Naive B cell (primary cell): ENCODE measurements around the gene CCL2. TPM values are rescaled to one million over a fixed set of nuclear protein-coding genes. Genes with fewer than 3 reads are reported as not detected.

Experiments
- ATAC-seq, 2 donors: fragments of 150-1000 bp; cut with Tn5 transposase; 2 replicates each; pipeline ENCODE4 v1.10.0; 2021; ENCODE audit warnings: low read depth in 2 of 2, mild to moderate bottlenecking in 2 of 2, moderate library complexity in 2 of 2
- DNase-seq: peaks from one replicate; pipeline ENCODE4 v3.0.0; 2022
- H3K27ac Mint-ChIP-seq, 6 donors: one replicate each; pipeline ENCODE4 v1.8.0; 2020 to 2022; ENCODE audit warnings: mild to moderate bottlenecking in 6 of 6, mixed read lengths in 6 of 6, moderate library complexity in 5 of 6, inconsistent platforms in 2 of 6
- H3K27me3 Mint-ChIP-seq, 3 donors: one replicate each; pipeline ENCODE4 v1.8.0; 2021 to 2022; ENCODE audit warnings: mixed read lengths in 3 of 3, mild to moderate bottlenecking in 1 of 3
- H3K36me3 Mint-ChIP-seq, 2 donors: one replicate each; pipeline ENCODE4 v1.8.0; 2020 to 2022; ENCODE audit warnings: mixed read lengths in 2 of 2, inconsistent platforms in 1 of 2, mild to moderate bottlenecking in 1 of 2
- H3K4me1 Mint-ChIP-seq, 3 donors: one replicate each; pipeline ENCODE4 v1.8.0; 2020 to 2022; ENCODE audit warnings: mixed read lengths in 3 of 3, inconsistent platforms in 1 of 3, mild to moderate bottlenecking in 1 of 3, moderate library complexity in 1 of 3
- H3K4me3 Mint-ChIP-seq, 8 donors: one replicate each; pipeline ENCODE4 v1.8.0; 2020 to 2022; ENCODE audit warnings: mild to moderate bottlenecking in 8 of 8, mixed read lengths in 8 of 8, moderate library complexity in 8 of 8, inconsistent platforms in 2 of 8
- H3K9me3 Mint-ChIP-seq, 7 donors: one replicate each; pipeline ENCODE4 v1.8.0; 2020 to 2022; ENCODE audit warnings: mixed read lengths in 7 of 7, mild to moderate bottlenecking in 5 of 7, inconsistent platforms in 2 of 7, moderate library complexity in 1 of 7
- polyA plus RNA-seq, 6 donors: library from polyadenylated mRNA; unstranded; fragments of 300-500 nt; fragmentation: Illumina TruSeq; gene quantifications; one replicate each; pipeline ENCODE4 v1.2.3, GENCODE V29; 2021; ENCODE audit warnings: low read depth in 6 of 6

CCL2 gene
- polyA plus RNA-seq: not detected

DNA sequence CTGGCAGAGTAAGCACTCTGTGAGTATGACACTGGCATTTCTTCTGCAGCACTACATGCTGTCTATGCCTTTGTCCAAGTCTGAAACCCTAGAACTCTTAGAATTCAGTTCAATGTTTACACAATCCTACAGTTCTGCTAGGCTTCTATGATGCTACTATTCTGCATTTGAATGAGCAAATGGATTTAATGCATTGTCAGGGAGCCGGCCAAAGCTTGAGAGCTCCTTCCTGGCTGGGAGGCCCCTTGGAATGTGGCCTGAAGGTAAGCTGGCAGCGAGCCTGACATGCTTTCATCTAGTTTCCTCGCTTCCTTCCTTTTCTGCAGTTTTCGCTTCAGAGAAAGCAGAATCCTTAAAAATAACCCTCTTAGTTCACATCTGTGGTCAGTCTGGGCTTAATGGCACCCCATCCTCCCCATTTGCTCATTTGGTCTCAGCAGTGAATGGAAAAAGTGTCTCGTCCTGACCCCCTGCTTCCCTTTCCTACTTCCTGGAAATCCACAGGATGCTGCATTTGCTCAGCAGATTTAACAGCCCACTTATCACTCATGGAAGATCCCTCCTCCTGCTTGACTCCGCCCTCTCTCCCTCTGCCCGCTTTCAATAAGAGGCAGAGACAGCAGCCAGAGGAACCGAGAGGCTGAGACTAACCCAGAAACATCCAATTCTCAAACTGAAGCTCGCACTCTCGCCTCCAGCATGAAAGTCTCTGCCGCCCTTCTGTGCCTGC is at the start of gene CCL2:
TSS of gene CCL2 (plus strand) at position 635 of the 730 bp plus-strand sequence. CDS start at position 700, 65 bp downstream.
- peaks cover 55 to 60% (median 55%) of the 10 kb centered on the region in 3 donors for H3K27me3 Mint-ChIP-seq
- H3K9me3 Mint-ChIP-seq: peaks cover 0 to 2% (median 0%) of the 10 kb centered on the region in 7 donors
- peaks cover 10 to 21% (median 20%) of the 10 kb centered on the region in 3 donors for H3K4me1 Mint-ChIP-seq
- ATAC-seq: no peak
- H3K27ac Mint-ChIP-seq: peak within 1 kb of the TSS in 1 of 6 donors; percentile 63
- peak within 1 kb of the TSS in 1 of 8 donors; percentile 29 for H3K4me3 Mint-ChIP-seq
- no peak for DNase-seq
- no peaks in the 10 kb centered on the region for H3K36me3 Mint-ChIP-seq

GRCh38 chr17:34205401-34205800 is 49.7 kb upstream of the CCL2 start:
- Mint-ChIP-seq H3K9me3 (peaks cover 0 to 16% (median 3%) of the 10 kb centered on the region in 7 donors), H3K4me3 (no peak overlapping the region), H3K27me3 (peaks cover 9 to 28% (median 12%) of the 10 kb centered on the region in 3 donors), H3K36me3 (no peaks in the 10 kb centered on the region), H3K27ac (no peak overlapping the region), H3K4me1 (no peaks in the 10 kb centered on the region)
- ATAC-seq (no peak), DNase-seq (no peak)

GRCh38 chr17:34206569-34206968 is 48.5 kb upstream of the CCL2 start:
- DNase-seq (no peak), ATAC-seq (no peak)
- H3K9me3 Mint-ChIP-seq: peaks cover 0 to 16% (median 3%) of the 10 kb centered on the region in 7 donors
- H3K27me3 Mint-ChIP-seq: peaks cover 6 to 22% (median 14%) of the 10 kb centered on the region in 3 donors
- no peak overlapping the region for H3K27ac Mint-ChIP-seq
- H3K36me3 Mint-ChIP-seq: no peaks in the 10 kb centered on the region
- H3K4me1 Mint-ChIP-seq: no peaks in the 10 kb centered on the region
- no peak overlapping the region for H3K4me3 Mint-ChIP-seq

GRCh38 chr17:34207572-34207971 is 47.5 kb upstream of the CCL2 start:
- Mint-ChIP-seq H3K36me3 (no peaks in the 10 kb centered on the region), H3K4me1 (no peaks in the 10 kb centered on the region), H3K4me3 (no peak overlapping the region), H3K9me3 (peaks cover 0 to 16% (median 3%) of the 10 kb centered on the region in 7 donors), H3K27ac (no peak overlapping the region), H3K27me3 (peaks cover 6 to 17% (median 12%) of the 10 kb centered on the region in 3 donors)
- ATAC-seq (no peak), DNase-seq (no peak)

DNA sequence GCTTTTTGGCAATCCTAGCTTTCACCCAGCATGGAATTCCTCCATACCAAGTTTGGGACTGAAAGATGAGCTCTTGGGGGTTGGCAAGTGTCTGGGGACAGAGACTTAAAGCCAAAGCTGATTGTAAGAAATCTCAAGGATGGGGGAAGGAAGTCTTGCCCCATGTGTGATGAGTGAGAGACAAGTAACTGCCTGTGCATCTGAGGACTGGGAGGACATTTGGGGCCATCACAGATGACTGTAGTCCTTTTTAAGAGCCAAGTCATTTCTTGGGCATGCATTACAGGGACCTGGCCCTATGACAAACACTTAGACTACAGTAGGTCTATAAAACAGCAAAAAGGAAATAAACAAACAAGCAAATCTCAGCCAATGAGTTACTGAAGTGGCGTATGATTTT is 36.3 kb upstream of the CCL2 start:
- Mint-ChIP-seq H3K27me3 (peaks cover 31 to 58% (median 57%) of the 10 kb centered on the region in 3 donors), H3K36me3 (peaks cover 8 to 17% of the 10 kb centered on the region in 2 donors), H3K4me1 (peaks cover 0 to 8% (median 4%) of the 10 kb centered on the region in 3 donors), H3K9me3 (peaks cover 2 to 31% (median 17%) of the 10 kb centered on the region in 7 donors), H3K4me3 (peak overlapping the region in 2 of 8 donors; percentile 10 to 36), H3K27ac (no peak overlapping the region)
- ATAC-seq: no peak
- no peak for DNase-seq

DNA sequence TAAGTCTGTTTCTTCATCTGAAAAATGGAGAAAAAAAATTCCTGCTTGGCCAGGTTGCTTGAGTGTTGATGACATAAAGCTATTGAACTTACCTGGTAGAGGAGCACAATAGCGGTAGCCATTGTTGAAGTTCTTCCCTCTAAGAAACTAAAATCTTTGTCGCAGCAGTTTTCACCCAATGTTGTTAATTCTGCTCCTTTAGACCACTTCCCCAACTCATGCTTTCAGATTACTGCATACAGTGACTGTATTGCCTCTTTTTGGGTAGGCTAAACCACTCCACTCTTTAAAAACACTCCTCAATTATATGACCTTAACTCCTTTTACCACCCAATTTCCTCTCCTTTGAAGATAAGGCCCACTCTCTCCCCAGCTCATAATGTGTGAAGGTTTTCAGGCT is 35.7 kb upstream of the CCL2 start:
- ATAC-seq: no peak
- Mint-ChIP-seq H3K27ac (no peak overlapping the region), H3K27me3 (peaks cover 28 to 53% (median 50%) of the 10 kb centered on the region in 3 donors), H3K9me3 (peaks cover under 1 to 24% (median 10%) of the 10 kb centered on the region in 7 donors), H3K4me1 (peaks cover 0 to 8% (median 4%) of the 10 kb centered on the region in 3 donors), H3K4me3 (no peak overlapping the region), H3K36me3 (peaks cover 3 to 13% of the 10 kb centered on the region in 2 donors)
- DNase-seq: no peak

DNA sequence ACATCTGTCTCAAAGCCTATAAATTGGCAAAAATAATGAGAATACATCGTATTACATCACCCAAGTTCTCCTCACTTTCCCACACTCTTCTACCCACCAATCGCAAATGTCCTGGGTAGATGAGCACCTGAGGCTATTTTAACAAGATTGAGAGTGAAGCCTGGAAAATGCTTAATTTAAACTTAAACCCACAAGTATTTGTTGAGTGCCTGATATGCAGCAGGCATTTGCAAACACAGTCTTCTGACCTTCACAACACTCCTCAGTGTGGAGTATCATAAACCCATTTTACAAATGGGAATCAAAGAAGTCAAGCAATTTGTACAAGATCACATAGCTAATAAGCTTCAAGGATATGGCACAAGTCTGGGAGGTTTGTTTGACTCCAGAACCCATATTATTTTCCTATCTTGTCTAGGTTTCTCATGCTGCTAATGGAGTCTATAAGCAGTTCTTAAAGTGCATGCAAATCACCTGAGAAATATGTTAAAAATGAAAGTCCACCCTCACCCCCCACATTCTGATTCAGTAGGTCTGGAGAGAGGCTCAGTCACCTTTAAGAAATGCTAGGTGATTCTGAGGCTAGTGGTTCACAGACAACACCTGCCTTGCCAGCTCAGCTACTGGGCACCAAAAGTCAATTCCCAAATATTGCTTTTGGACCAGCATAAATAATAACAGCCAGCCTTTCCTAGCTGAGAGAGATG is 34.9 kb upstream of the CCL2 start:
- H3K4me3 Mint-ChIP-seq: no peak overlapping the region
- peaks cover 0 to 12% of the 10 kb centered on the region in 2 donors for H3K36me3 Mint-ChIP-seq
- H3K4me1 Mint-ChIP-seq: peaks cover 0 to 8% (median 4%) of the 10 kb centered on the region in 3 donors
- no peak for ATAC-seq
- H3K9me3 Mint-ChIP-seq: peaks cover 0 to 22% (median 8%) of the 10 kb centered on the region in 7 donors
- no peak for DNase-seq
- H3K27me3 Mint-ChIP-seq: peaks cover 30 to 56% (median 42%) of the 10 kb centered on the region in 3 donors
- H3K27ac Mint-ChIP-seq: no peak overlapping the region

- Mint-ChIP-seq H3K9me3 (peaks cover 0 to 22% (median 8%) of the 10 kb centered on the region in 7 donors), H3K4me1 (peaks cover 0 to 8% (median 4%) of the 10 kb centered on the region in 3 donors), H3K27me3 (peaks cover 30 to 55% (median 42%) of the 10 kb centered on the region in 3 donors), H3K36me3 (peaks cover 0 to 12% of the 10 kb centered on the region in 2 donors), H3K27ac (no peak overlapping the region), H3K4me3 (no peak overlapping the region)
- DNase-seq: no peak
- no peak for ATAC-seq
Observed at GRCh38 chr17:34220752-34221395, 34.2 kb upstream of the CCL2 start.

- DNase-seq (no peak), ATAC-seq (no peak)
- Mint-ChIP-seq H3K4me1 (peaks cover 0 to 8% (median 4%) of the 10 kb centered on the region in 3 donors), H3K27me3 (peaks cover 25 to 50% (median 37%) of the 10 kb centered on the region in 3 donors), H3K27ac (no peak overlapping the region), H3K9me3 (peaks cover 0 to 17% (median 8%) of the 10 kb centered on the region in 7 donors), H3K36me3 (peaks cover 0 to 7% of the 10 kb centered on the region in 2 donors), H3K4me3 (no peak overlapping the region)
Observed at GRCh38 chr17:34221411-34221810, 33.7 kb upstream of the CCL2 start.

DNA sequence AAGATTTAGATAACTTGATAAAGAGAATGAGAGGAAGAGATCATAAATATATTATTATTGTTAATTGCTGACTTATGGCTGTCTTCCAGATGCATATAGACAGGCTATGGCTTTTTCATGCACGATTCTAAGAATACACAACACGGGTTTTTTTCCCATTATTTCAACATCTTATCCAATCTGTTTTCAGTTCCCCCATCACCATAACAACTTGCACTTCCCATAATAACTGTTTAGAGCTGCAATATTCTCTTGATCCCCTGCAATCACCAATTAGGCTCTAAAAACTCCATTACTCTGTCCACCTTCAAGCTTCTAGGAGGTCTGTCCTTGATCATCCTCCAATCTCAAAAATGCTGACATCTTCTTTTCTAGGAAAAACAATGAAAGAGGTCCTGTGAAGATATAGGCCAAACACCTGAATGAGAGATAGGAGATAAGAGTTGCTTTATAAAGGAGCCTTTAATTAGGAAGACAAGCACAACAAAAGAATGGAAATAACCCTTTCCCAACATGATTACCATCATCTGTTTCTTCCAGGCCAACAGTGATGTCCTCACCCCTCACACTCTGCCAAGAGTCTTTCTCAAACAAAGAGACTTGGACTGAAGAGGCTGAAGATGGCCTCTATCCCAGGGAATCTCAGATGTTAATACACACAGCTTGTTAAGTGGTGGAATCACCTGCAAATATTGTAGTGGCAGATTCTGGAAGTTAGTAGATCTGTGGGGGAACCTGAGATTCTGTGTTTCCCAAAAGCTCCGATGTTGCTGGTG is 32.2 kb upstream of the CCL2 start:
- no peak overlapping the region for H3K27ac Mint-ChIP-seq

GRCh38 chr17:34225046-34225445 is 30.0 kb upstream of the CCL2 start:
- Mint-ChIP-seq H3K27ac (peak overlapping the region in 1 of 6 donors; percentile 33), H3K9me3 (peaks cover 0 to 10% (median 4%) of the 10 kb centered on the region in 7 donors), H3K36me3 (peaks cover 0 to 7% of the 10 kb centered on the region in 2 donors), H3K4me1 (peaks cover 5 to 19% (median 14%) of the 10 kb centered on the region in 3 donors), H3K4me3 (no peak overlapping the region), H3K27me3 (peaks cover 17 to 44% (median 18%) of the 10 kb centered on the region in 3 donors)
- no peak for DNase-seq
- ATAC-seq: no peak

More for the DNA sequence above, 32.2 kb upstream of the CCL2 start:
- H3K4me3 Mint-ChIP-seq: no peak overlapping the region
- H3K27me3 Mint-ChIP-seq: peaks cover 25 to 45% (median 25%) of the 10 kb centered on the region in 3 donors
- peaks cover 0 to 7% of the 10 kb centered on the region in 2 donors for H3K36me3 Mint-ChIP-seq
- no peak for ATAC-seq
- DNase-seq: no peak
- H3K9me3 Mint-ChIP-seq: peaks cover 0 to 10% (median 3%) of the 10 kb centered on the region in 7 donors
- H3K4me1 Mint-ChIP-seq: peaks cover under 1 to 19% (median 14%) of the 10 kb centered on the region in 3 donors

GRCh38 chr17:34226011-34226743 is 28.9 kb upstream of the CCL2 start:
- H3K27ac Mint-ChIP-seq: peak overlapping the region in 1 of 6 donors; percentile 68
- H3K9me3 Mint-ChIP-seq: peaks cover 0 to 13% (median 8%) of the 10 kb centered on the region in 7 donors
- ATAC-seq (no peak), DNase-seq (no peak)
- no peak overlapping the region for H3K4me3 Mint-ChIP-seq
- H3K4me1 Mint-ChIP-seq: peaks cover 5 to 19% (median 14%) of the 10 kb centered on the region in 3 donors
- peaks cover 11 to 47% (median 21%) of the 10 kb centered on the region in 3 donors for H3K27me3 Mint-ChIP-seq
- peaks cover 0 to 7% of the 10 kb centered on the region in 2 donors for H3K36me3 Mint-ChIP-seq
